GM15510 (cell line): Measurements from ENCODE around the gene GABRR2.

Experiments
- POLR2A ChIP-seq: IDR thresholded peaks from 3 replicates; pipeline ENCODE4 v1.6.1; 2011; ENCODE audit warnings: borderline replicate concordance; ENCODE audit not compliant: insufficient read length; ENCODE audit errors: extremely low read depth

GABRR2 gene

GRCh38 chr6:89348372-89348771 is 33.3 kb upstream of the GABRR2 start:
- TF ChIP-seq POLR2A = no peak

GRCh38 chr6:89347825-89348224 is 32.7 kb upstream of the GABRR2 start:
- TF ChIP-seq POLR2A = no peak

GRCh38 chr6:89346433-89346832 is 31.3 kb upstream of the GABRR2 start:
- TF ChIP-seq POLR2A = no peak

GRCh38 chr6:89339565-89339964 is 24.5 kb upstream of the GABRR2 start:
- no peak for TF ChIP-seq POLR2A

GRCh38 chr6:89335164-89335563 is 20.1 kb upstream of the GABRR2 start:
- no peak for TF ChIP-seq POLR2A

GRCh38 chr6:89330910-89331309 is 15.8 kb upstream of the GABRR2 start:
- no peak for TF ChIP-seq POLR2A

GRCh38 chr6:89328976-89329375 is 13.9 kb upstream of the GABRR2 start:
- no peak for TF ChIP-seq POLR2A

GRCh38 chr6:89324304-89324703 is 9.2 kb upstream of the GABRR2 start:
- TF ChIP-seq POLR2A = no peak

- no peak for TF ChIP-seq POLR2A
Observed at GRCh38 chr6:89323511-89323971, 8.4 kb upstream of the GABRR2 start.

- TF ChIP-seq POLR2A = no peak
Observed at GRCh38 chr6:89321131-89321970, 6.3 kb upstream of the GABRR2 start.

- TF ChIP-seq POLR2A = no peak
Observed at GRCh38 chr6:89320012-89320559, 5.0 kb upstream of the GABRR2 start.

GRCh38 chr6:89317067-89317466 is 2.0 kb upstream of the GABRR2 start:
- no peak for TF ChIP-seq POLR2A

GRCh38 chr6:89314692-89315091 is 407 bp downstream of the GABRR2 start:
- no peak for TF ChIP-seq POLR2A

GRCh38 chr6:89313006-89313405 is 2.1 kb downstream of the GABRR2 start:
- TF ChIP-seq POLR2A = no peak

- no peak for TF ChIP-seq POLR2A
Observed at GRCh38 chr6:89311853-89312531, 3.1 kb downstream of the GABRR2 start.

- no peak for TF ChIP-seq POLR2A
Observed at GRCh38 chr6:89311530-89311852, 3.6 kb downstream of the GABRR2 start.
